Heart left ventricle (tissue), 16 donors: ENCODE measurements around the gene FARSA. TPM values are rescaled to one million over a fixed set of nuclear protein-coding genes. Genes with fewer than 3 reads are reported as not detected.

Experiments used
- ATAC-seq, 4 donors: fragments of 200-7000 bp; cut with Tn5 transposase; one replicate each; pipeline ENCODE4 v1.9.1; 2020 to 2022; ENCODE audit warnings: moderate library complexity in 4 of 4, mild to moderate bottlenecking in 3 of 4, moderate number of reproducible peaks in 1 of 4
- DNase-seq, 5 donors: peaks; one replicate each; pipeline ENCODE4 v3.0.0-alpha.2; 2020
- H3K27ac ChIP-seq, 12 donors: fragments of 200-600 bp; sonication (generic) in 4 of 12; one replicate each; pipeline versions ENCODE4 v1.5.0 to v1.8.0; 2016 to 2022; ENCODE audit warnings: mild to moderate bottlenecking in 2 of 12
- H3K27me3 ChIP-seq, 9 donors: fragments of 200-600 bp; sonication (generic) in 2 of 9; one replicate each; pipeline versions ENCODE4 v1.5.1 to v1.8.0; 2016 to 2022; ENCODE audit warnings: mild to moderate bottlenecking in 3 of 9
- H3K36me3 ChIP-seq, 9 donors: fragments of 200-600 bp; sonication (generic) in 2 of 9; one replicate each; pipeline versions ENCODE4 v1.5.0 to v1.8.0; 2018 to 2022; ENCODE audit warnings: mild to moderate bottlenecking in 2 of 9
- H3K4me1 ChIP-seq, 12 donors: fragments of 200-600 bp; sonication (generic) in 4 of 12; one replicate each; pipeline versions ENCODE4 v1.5.0 to v1.8.0; 2016 to 2022; ENCODE audit warnings: mild to moderate bottlenecking in 3 of 12
- H3K4me3 ChIP-seq, 12 donors: fragments of 200-600 bp; sonication (generic) in 4 of 12; one replicate each; pipeline versions ENCODE4 v1.5.0 to v1.8.0; 2017 to 2022; ENCODE audit warnings: mild to moderate bottlenecking in 9 of 12, moderate library complexity in 4 of 12
- H3K9me3 ChIP-seq, 12 donors: fragments of 200-600 bp; sonication (generic) in 4 of 12; one replicate each; pipeline versions ENCODE4 v1.5.0 to v1.8.0; 2016 to 2022; ENCODE audit warnings: mild to moderate bottlenecking in 1 of 12
- CTCF ChIP-seq, 12 donors: fragments of 200-600 bp; sonication (generic) in 4 of 12; IDR thresholded peaks; one replicate each; pipeline versions ENCODE4 v1.5.0 to v1.8.0; 2018 to 2022; ENCODE audit warnings: antibody characterized with exemption in 12 of 12, mild to moderate bottlenecking in 5 of 12
- POLR2A ChIP-seq, 2 donors: fragments of 450-650 bp; IDR thresholded peaks; one replicate each; pipeline ENCODE4 v1.6.1; 2017; ENCODE audit warnings: antibody characterized with exemption in 2 of 2, mild to moderate bottlenecking in 2 of 2, moderate library complexity in 2 of 2
- WGBS, 4 donors: extraction: QIAGEN DNeasy Blood & Tissue Kit in 2 of 4; methylation state at CpG; one replicate each; pipeline versions ENCODE4 v1.1.5 to v1.1.7; 2013 to 2018; 5-methylcytosine and 5-hydroxymethylcytosine counted together
- intact Hi-C, 10 donors: fragments of 100-400 bp; cut with DNase I; formaldehyde crosslinking; loops; one replicate each; pipeline versions ENCODE4 v1.11.1 to v1.14.2; 2022
- polyA plus RNA-seq, 2 donors: library from polyadenylated mRNA; stranded (reverse); fragments of 200-250 nt; gene quantifications; one replicate each; pipeline ENCODE4 v1.2.3, GENCODE V29; 2013
- total RNA-seq, 9 donors: library from RNA; depleted of rRNA in 2 of 9; stranded (reverse); fragments of >200 nt in 2 of 9; fragmentation: NEBNext Ultra II Directional in 3 of 9; extraction: Animal tissue kit (Norgen Biotek cat#: 25700) in 3 of 9; gene quantifications; one replicate each; pipeline versions ENCODE4 v1.1.0 to v1.2.4, GENCODE V29; 2016 to 2023
- donor health status: ischemic (EF 13 %, LVEDD 7.1; RV severe dilation, severe dysfunction).
- donor health status: healthy with polysubstance abuse.
- donor health status: DM: no; HTN: yes; CAD: no.
- donor health status: DM: no; HTN: no; CAD: no.
- donor health status: ischemic (EF 25% LVEDD 6.9; RV normal size, moderate dysfunction).
- donor health status: ischemic (EF 25% LVEDD 5.7; RV mildly dilated, moderate dysfunction).
- donor health status: healthy.
- donor health status: DM: yes; HTN: yes; CAD: no.
- donor health status: ischemic (EF 35%, LVEDD 5.7; RV mildly dilated, moderate dysfunction).
- donor health status: nonischemic (EF 11% LVEDD 7.7; RV severe dilation, severe dysfunction).
- donor health status: DM: yes; HTN: yes; CAD: no.
- donor health status: PGD.
- donor health status: ischemic (EF 29% LVEDD 5.4; RV normal size, mild dysfunction).
- donor health status: nonischemic (EF 23%, LVEDD 6.1; RV moderate dilation, normal function).

FARSA gene
- total and polyA plus RNA-seq, 11 donors, result 35.0 to 104 (median 40.6) TPM

GRCh38 chr19:12967907-12968306 is 34.4 kb upstream of the FARSA start:
- Histone ChIP-seq H3K9me3 (no peaks in the 10 kb centered on the region), H3K4me3 (no peak overlapping the region), H3K27ac (no peak overlapping the region), H3K36me3 (no peaks in the 10 kb centered on the region), H3K4me1 (peaks cover 0 to 21% (median 5%) of the 10 kb centered on the region in 12 donors), H3K27me3 (no peaks in the 10 kb centered on the region)
- TF ChIP-seq CTCF (IDR thresholded peaks at IDR 0.05) (no peak), POLR2A (IDR thresholded peaks at IDR 0.05) (no peak)
- intact Hi-C loops, result loop anchor here in 5 of 10 donors (5.0 to 10.0 kb wide), 2 partner anchors 83 to 184 kb away; partner anchors contain the start of genes DNASE2 (in 4 of the 5), KLF1 (in 4 of the 5), IER2 (in 1 of the 5) and STX10 (in 1 of the 5)
- ATAC-seq (no peak), DNase-seq (no peak)
- 93 to 96% (median 94%) methylated on average over 5 of the region's 5 CpGs for WGBS, 4 donors

DNA sequence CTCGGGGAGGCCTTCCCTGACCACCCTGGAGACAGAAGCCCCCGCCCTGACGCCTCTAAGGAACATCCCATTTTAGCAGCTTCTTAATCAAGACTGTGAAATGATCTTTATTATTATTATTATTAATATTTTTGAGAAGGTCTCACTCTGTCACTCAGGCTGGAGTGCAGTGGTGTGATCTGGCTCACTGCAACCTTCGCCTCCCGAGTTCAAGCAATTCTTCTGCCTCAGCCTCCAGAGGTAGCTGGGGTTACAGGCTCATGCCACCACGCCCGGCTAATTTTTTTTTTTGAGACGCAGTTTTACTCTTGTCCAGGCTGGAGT is 32.3 kb upstream of the FARSA start:
- 49 to 56% (median 53%) methylated on average over 8 of the region's 8 CpGs for WGBS, 4 donors
- DNase-seq, result no peak
- TF ChIP-seq POLR2A (IDR thresholded peaks at IDR 0.05), result no peak
- no peaks in the 10 kb centered on the region for H3K36me3 ChIP-seq
- peak overlapping the region in 7 of 12 donors; percentile 51 to 73 (median 63) for H3K27ac ChIP-seq
- peak overlapping the region in 7 of 12 donors; percentile 47 to 66 (median 56) for H3K4me3 ChIP-seq
- intact Hi-C loops, result loop anchor here in 5 of 10 donors (2.0 to 10.0 kb wide), 3 partner anchors 79 to 187 kb away; partner anchors contain the start of genes KLF1 (in 5 of the 5), DNASE2 (in 4 of the 5), IER2 (in 1 of the 5) and STX10 (in 1 of the 5)
- peaks cover 0 to 20% (median 5%) of the 10 kb centered on the region in 12 donors for H3K4me1 ChIP-seq
- H3K9me3 ChIP-seq, result no peaks in the 10 kb centered on the region
- ATAC-seq, result no peak
- H3K27me3 ChIP-seq, result no peaks in the 10 kb centered on the region

DNA sequence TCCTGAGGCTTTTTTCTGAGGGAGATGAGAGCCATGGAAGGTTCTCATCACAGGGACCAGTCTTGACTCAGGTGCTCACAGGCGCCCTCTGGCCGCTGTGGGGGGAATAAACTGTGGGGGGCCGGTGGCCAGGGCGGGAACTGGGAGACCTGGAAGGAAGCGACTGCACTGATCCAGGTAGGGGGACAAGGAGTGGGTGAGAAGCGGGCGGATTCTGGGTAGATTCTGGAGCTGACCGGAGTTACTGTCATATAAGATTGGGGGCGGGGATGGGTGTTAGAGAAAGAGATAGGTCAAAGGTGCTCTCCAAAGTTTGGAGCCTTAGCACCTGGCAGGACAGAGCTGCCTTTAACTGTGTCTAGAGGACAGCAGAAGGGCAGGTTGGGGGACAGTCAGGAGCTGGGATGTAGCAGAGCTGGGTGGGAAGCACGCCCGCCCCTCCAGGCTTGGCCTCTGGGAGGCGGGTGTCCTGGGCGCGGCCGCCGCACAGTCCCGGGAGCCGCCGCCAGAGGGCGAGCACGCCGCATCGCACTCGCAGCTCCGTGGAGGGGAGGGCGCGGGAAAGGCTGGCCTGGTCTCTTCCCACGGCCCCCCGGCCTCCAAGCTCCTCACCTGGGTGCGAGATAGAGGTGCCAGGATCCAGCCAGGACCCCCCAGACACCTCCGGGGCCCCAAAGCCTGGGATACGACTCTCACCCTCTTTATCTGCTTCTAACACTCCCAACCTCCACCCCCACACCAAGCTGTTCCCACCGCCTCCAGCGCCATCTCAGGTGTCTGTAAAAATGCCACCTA is 31.7 kb upstream of the FARSA start:
- WGBS, 4 donors, result 1 to 2% (median 1%) methylated on average over 17 to 34 of the region's 34 CpGs
- H3K4me3 ChIP-seq, result peak overlapping the region in 11 of 12 donors; percentile 30 to 66 (median 56)
- H3K4me1 ChIP-seq, result peaks cover 0 to 14% (median 5%) of the 10 kb centered on the region in 12 donors
- ATAC-seq (peak; percentile 68 to 91 (median 88)), DNase-seq (peak; percentile 75 to 91 (median 84))
- no peaks in the 10 kb centered on the region for H3K36me3 ChIP-seq
- TF ChIP-seq POLR2A (IDR thresholded peaks at IDR 0.05) (peak in 1 of 2 donors; percentile 41), CTCF (IDR thresholded peaks at IDR 0.05) (peak; percentile 76 to 96 (median 89))
- H3K27me3 ChIP-seq, result no peaks in the 10 kb centered on the region
- no peaks in the 10 kb centered on the region for H3K9me3 ChIP-seq
- intact Hi-C loops, result loop anchor here in 5 of 10 donors (2.0 to 10.0 kb wide), 3 partner anchors 78 to 187 kb away; partner anchors contain the start of genes KLF1 (in 5 of the 5), DNASE2 (in 4 of the 5), IER2 (in 1 of the 5) and STX10 (in 1 of the 5)
- H3K27ac ChIP-seq, result peak overlapping the region in 10 of 12 donors; percentile 6 to 73 (median 55)

GRCh38 chr19:12959481-12959880 is 26.0 kb upstream of the FARSA start:
- no peaks in the 10 kb centered on the region for H3K9me3 ChIP-seq
- H3K4me3 ChIP-seq, result no peak overlapping the region
- 74 to 78% (median 76%) methylated on average over 6 of the region's 6 CpGs for WGBS, 4 donors
- intact Hi-C loops, result loop anchor here in 1 of 10 donors (10.0 kb wide), 1 partner anchor 65 kb away; the partner anchor contains the start of gene GCDH
- ATAC-seq (no peak), DNase-seq (no peak)
- peaks cover 0 to 9% (median 2%) of the 10 kb centered on the region in 9 donors for H3K36me3 ChIP-seq
- TF ChIP-seq CTCF (IDR thresholded peaks at IDR 0.05) (no peak), POLR2A (IDR thresholded peaks at IDR 0.05) (no peak)
- H3K27me3 ChIP-seq, result no peaks in the 10 kb centered on the region
- peaks cover 0 to 26% (median 19%) of the 10 kb centered on the region in 12 donors for H3K4me1 ChIP-seq
- H3K27ac ChIP-seq, result no peak overlapping the region
